Mononuclear cell (primary cell): ENCODE results near the gene ROM1. TPM values are rescaled to one million over a fixed set of nuclear protein-coding genes. Genes with fewer than 3 reads are reported as not detected.

Source experiments
- H3K27me3 ChIP-seq: 2 replicates; pipeline ENCODE4 v1.6.0; 2011; ENCODE audit warnings: low read length, control low read depth; ENCODE audit not compliant: insufficient read depth
- H3K4me1 ChIP-seq: 2 replicates; pipeline ENCODE4 v1.5.1; 2011; ENCODE audit warnings: mild to moderate bottlenecking, low read length, control low read depth; ENCODE audit not compliant: insufficient read depth
- H3K4me3 ChIP-seq: 2 replicates; pipeline ENCODE4 v1.5.1; 2011; ENCODE audit warnings: mild to moderate bottlenecking, low read length, moderate library complexity
- H3K9me3 ChIP-seq: 2 replicates; pipeline ENCODE4 v1.5.1; 2011; ENCODE audit warnings: low read depth, mild to moderate bottlenecking, control low read depth, low read length
- total RNA-seq: library from RNA; depleted of rRNA; stranded (reverse); fragments of >200 nt; gene quantifications from one replicate; pipeline ENCODE4 v1.2.3, GENCODE V29; 2012

The ROM1 gene
- total RNA-seq, 1 donor: 1.3 TPM

- H3K4me1 ChIP-seq: peaks cover 49% of the 10 kb centered on the region
- H3K27me3 ChIP-seq: no peaks in the 10 kb centered on the region
- peak overlapping the region; percentile 93 for H3K4me3 ChIP-seq
- H3K9me3 ChIP-seq: no peaks in the 10 kb centered on the region
These were observed 12.5 kb upstream of the ROM1 start for GRCh38 chr11:62600367-62601121.

DNA sequence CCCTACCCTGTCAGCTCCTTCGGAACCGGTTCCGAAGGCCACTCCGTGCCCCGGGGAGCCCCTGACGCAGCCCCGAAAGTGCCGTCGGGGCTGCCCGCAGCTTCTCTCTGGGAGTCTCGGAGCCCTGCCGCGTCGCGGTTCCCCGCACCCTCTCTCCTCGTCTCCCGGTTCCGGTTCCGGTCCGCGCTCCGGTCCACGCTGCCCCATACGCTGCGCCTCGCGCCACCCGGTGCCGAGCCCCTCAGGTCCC is 12.0 kb upstream of the ROM1 start:
- no peaks in the 10 kb centered on the region for H3K9me3 ChIP-seq
- no peaks in the 10 kb centered on the region for H3K27me3 ChIP-seq
- H3K4me3 ChIP-seq: peak overlapping the region; percentile 93
- H3K4me1 ChIP-seq: peaks cover 49% of the 10 kb centered on the region

- H3K27me3 ChIP-seq: no peaks in the 10 kb centered on the region
- peaks cover 49% of the 10 kb centered on the region for H3K4me1 ChIP-seq
- peak within 1 kb of the TSS; percentile 93 for H3K4me3 ChIP-seq
- H3K9me3 ChIP-seq: no peaks in the 10 kb centered on the region
These were observed 11.5 kb upstream of the ROM1 start, which contains the start of gene MTA2 for GRCh38 chr11:62601372-62602140. MTA2 (minus strand) TSS chr11:62601865; CDS start chr11:62601450, 415 bp downstream.

DNA sequence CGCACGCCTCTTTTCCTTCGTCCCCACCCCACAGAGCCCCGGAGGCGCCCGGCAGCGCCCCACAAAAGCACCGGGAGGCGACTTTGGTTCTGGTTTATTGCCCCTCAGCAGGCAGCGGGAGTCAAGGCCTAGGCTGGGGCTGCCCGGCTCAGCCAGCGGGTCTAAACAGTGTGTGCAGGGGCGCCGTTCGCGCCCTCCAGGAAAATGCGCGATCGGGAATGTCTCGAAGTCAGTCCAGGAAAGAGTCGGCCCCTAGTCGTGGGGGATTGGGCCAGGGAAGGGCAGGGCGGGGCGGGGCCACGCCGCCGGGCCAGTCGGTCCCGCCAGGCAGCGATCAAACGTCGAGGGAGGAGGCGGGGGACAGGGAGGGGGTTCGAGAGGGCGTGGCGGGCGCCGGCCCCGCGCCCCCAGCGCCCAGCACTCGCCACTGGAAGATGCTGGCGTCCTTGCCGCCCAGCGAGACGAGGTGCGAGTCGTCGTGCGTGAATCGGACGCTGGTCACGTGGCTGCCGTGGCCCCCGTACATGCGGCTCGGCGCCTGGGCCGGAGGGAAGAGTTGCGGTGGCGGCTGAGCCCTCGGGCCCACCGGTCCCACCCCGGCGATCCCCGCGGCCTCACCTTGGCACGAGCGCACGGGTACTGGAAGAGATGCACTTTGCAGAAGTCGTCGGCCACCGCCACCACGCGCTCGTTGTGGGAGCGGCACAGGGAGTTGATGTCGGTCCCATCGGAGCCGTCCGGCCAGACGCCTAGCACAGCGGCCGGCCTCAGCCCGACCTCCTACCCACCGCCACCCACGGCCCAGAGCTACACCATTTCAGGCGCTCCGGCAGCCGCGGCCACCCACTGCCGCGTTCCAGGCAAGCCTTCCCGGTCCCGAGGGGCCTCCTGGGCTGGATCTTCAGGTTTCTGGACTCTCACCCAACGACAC is 10.7 kb upstream of the ROM1 start:
- peak overlapping the region; percentile 93 for H3K4me3 ChIP-seq
- no peaks in the 10 kb centered on the region for H3K27me3 ChIP-seq
- H3K4me1 ChIP-seq: peaks cover 47% of the 10 kb centered on the region
- H3K9me3 ChIP-seq: no peaks in the 10 kb centered on the region

DNA sequence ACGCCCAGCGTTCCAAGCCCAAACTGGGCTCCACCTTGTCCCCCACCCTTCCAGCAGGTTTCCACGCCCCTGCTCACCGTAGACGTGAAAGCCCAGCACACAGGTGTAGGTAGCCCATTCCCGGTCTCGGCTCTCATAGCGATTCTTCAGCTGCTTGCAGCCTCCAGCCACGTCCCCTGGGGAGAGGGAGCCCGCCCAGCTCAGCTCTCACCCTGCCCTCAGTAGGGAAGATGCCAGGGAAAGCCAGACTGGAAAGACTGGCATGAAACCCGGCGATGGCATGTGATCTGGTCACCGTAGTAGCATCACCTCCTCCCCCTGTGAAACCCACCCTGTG is 10.0 kb upstream of the ROM1 start:
- H3K4me1 ChIP-seq: peaks cover 49% of the 10 kb centered on the region
- H3K27me3 ChIP-seq: no peaks in the 10 kb centered on the region
- no peak overlapping the region for H3K4me3 ChIP-seq
- no peaks in the 10 kb centered on the region for H3K9me3 ChIP-seq

GRCh38 chr11:62603776-62604299 is 9.2 kb upstream of the ROM1 start:
- Histone ChIP-seq H3K27me3 (no peaks in the 10 kb centered on the region), H3K9me3 (no peaks in the 10 kb centered on the region), H3K4me1 (peaks cover 44% of the 10 kb centered on the region), H3K4me3 (no peak overlapping the region)

- no peaks in the 10 kb centered on the region for H3K9me3 ChIP-seq
- H3K27me3 ChIP-seq: no peaks in the 10 kb centered on the region
- peaks cover 37% of the 10 kb centered on the region for H3K4me1 ChIP-seq
- H3K4me3 ChIP-seq: no peak overlapping the region
These were observed 8.5 kb upstream of the ROM1 start for GRCh38 chr11:62604460-62605120.

DNA sequence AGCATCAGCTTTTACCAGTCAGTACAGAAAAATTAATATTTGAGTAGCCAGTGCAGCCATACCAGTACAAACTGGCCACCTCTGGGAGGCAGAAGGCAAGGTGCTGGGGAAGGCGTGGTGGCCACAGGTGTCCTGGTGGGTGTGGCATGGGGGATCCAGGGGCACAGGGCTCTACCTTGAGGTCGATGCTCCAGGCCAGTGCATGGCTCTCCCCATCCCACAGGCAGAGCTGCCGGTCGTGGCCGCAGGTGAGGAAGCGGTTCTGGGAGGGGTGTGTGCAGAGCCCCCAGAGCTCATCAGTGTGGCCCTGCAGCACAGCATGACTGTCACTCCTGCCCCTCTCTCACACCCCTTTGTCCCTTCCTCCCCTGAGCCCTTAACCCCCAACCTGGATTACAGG is 7.6 kb upstream of the ROM1 start:
- Histone ChIP-seq H3K9me3 (no peaks in the 10 kb centered on the region), H3K4me1 (peaks cover 28% of the 10 kb centered on the region), H3K27me3 (no peaks in the 10 kb centered on the region), H3K4me3 (no peak overlapping the region)

DNA sequence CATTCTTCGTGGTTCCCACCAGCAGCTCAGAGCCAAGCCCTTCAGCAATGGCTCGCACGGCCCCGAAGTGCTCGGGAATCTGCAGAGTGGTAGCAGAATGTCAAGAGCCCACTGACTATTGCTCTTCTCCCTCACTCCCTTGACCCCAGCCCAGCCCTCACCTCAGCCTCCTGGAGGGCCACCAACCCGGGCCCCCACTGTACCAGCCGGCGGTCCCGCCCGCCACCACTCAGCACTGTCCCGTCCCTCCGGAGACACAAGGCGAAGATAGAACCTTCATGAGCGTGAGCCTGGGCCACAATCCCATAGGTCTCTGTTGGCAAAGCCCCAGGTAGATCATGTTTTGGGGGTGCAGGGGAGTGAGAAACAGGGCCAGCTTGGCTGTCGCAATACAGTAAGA is 7.2 kb upstream of the ROM1 start:
- Histone ChIP-seq H3K27me3 (no peaks in the 10 kb centered on the region), H3K4me3 (no peak overlapping the region), H3K4me1 (peaks cover 29% of the 10 kb centered on the region), H3K9me3 (no peaks in the 10 kb centered on the region)

DNA sequence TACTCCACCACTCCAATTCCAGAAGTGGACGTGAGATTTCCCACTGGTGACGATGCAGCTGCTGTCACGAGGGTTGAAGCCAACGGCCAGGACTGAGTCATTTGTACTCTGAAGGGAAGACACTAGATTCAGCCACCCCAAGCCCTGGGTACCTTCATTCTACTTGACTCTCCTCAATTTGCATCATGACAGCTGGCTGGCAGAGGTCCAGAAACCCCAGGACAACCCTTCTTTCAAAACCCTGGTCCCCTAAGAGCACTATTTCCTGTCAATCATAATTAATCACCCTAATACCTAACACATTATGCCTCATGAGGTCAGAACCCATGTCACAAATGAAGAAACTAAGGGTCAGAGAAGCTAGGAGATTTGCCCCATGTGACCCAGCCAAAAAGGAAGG is 5.3 kb upstream of the ROM1 start:
- Histone ChIP-seq H3K27me3 (no peaks in the 10 kb centered on the region), H3K9me3 (no peaks in the 10 kb centered on the region), H3K4me1 (peaks cover 32% of the 10 kb centered on the region), H3K4me3 (no peak overlapping the region)

DNA sequence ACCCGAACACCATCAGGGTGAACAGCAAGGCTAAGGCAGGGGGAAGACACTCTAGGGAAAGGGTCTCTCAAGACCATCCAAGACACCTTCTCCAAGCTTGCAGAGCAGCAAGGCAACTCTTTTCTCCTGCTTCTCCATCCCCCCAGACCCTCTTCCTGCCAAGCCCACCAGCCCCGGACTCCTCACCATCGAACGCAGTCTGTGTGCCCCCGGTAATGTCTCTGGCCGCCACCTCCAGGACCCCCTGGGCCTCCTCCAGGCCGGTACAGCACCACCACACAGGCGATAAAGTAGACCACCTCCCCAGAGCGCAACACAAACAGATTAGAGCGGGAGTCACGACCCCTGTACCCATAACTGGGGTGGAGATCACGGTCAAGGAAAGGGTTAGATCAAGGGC is 4.3 kb upstream of the ROM1 start:
- Histone ChIP-seq H3K27me3 (no peaks in the 10 kb centered on the region), H3K4me1 (peaks cover 32% of the 10 kb centered on the region), H3K4me3 (no peak overlapping the region), H3K9me3 (no peaks in the 10 kb centered on the region)

DNA sequence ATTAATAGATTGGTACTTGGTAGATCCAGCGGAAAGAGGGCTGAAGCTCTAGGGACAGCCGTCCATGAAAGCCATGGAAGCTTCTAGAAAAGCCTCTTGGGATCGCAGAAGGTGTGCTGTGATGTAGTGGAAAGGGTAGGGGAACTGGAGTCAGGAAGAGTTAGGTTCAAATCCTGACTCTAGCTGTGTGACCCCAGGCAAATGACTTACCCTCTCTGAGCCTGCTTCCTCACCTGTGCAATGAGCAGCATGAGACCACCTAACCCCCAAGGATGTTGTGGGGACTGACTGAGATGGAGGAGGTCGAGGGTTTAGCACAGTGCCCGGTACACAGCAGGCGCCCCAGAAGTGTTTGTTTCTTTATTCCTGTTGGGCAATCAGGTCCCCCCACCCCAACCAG is 2.7 kb upstream of the ROM1 start:
- H3K4me1 ChIP-seq: peaks cover 32% of the 10 kb centered on the region
- no peaks in the 10 kb centered on the region for H3K9me3 ChIP-seq
- H3K27me3 ChIP-seq: no peaks in the 10 kb centered on the region
- no peak overlapping the region for H3K4me3 ChIP-seq

DNA sequence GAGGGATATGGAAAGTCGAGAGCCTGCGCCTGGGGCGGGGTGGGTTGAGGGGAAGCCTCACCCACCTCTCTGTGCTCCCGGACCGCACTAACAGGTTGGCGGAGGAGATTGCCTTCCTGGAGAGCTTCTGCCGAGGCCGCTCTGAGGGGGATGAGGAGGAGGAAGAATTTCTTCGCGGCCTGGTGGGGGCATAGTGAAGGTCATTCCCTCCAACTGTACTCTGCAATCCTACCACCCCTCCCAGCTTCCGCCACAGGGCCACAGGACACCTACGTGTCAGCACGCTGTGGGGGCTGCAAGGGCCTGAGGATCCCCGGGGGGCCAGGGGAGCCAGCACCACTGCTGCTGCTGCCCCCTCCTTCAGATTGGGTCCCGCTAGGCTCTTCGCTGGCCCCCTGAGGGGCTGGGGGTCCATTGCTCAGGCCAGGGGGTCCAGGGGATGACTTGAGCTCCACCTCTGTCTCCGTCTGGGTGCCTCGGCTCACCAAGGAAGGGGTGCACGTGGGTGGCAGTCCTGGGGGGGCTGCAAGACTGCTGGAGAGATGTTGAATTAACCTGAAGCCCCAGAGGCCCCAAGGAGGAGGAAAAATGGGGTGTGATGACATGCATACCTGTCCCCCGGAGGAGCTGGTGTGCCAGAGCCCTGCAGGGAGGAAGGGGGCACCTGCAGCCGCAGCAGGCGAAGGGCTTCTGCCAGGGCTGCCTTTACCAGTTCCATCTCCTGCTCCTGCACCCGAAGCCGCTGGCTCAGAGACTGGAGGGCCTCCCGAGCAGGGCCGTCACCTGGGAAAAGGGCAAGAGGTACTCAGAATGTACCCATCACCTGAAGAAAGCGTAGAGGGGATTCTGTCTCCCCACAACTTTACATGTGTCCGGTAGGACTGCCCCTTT is 2.0 kb upstream of the ROM1 start:
- Histone ChIP-seq H3K4me3 (peak overlapping the region; percentile 69), H3K4me1 (peaks cover 32% of the 10 kb centered on the region), H3K27me3 (no peaks in the 10 kb centered on the region), H3K9me3 (no peaks in the 10 kb centered on the region)
